ENCODE data around the gene UNC79. TPM values are rescaled to one million over a fixed set of nuclear protein-coding genes. Genes with fewer than 3 reads are reported as not detected.

The UNC79 gene
- polyA plus RNA-seq, 3 donors, result 0.01 to 0.02 TPM; not detected in 1

- Histone ChIP-seq H3K27me3 (ENCODE audit: control insufficient read depth in 2 of 2, insufficient read depth in 2 of 2, low read length in 2 of 2) (no peaks in the 10 kb centered on the region), H3K36me3 (replicated peaks in 1 of 2; ENCODE audit: control insufficient read depth in 1 of 2, insufficient read depth in 2 of 2, low read length in 2 of 2) (no peaks in the 10 kb centered on the region), H3K4me3 (replicated peaks in 1 of 3; ENCODE audit: low read depth in 2 of 3, low read length in 3 of 3) (no peak overlapping the region), H3K79me2 (ENCODE audit: insufficient read depth, low read length) (no peaks in the 10 kb centered on the region), H4K20me1 (ENCODE audit: insufficient read depth, low read length) (no peaks in the 10 kb centered on the region), H2AFZ (ENCODE audit: insufficient read depth, low read depth, low read length, poor library complexity, severe bottlenecking) (no peak overlapping the region), H3K9me3 (replicated peaks in 1 of 2; ENCODE audit: control insufficient read depth in 1 of 2, insufficient read depth in 1 of 2, low read length in 2 of 2) (no peaks in the 10 kb centered on the region), H3K4me2 (replicated peaks; ENCODE audit: extremely low read depth, low read length, poor library complexity, severe bottlenecking) (no peak overlapping the region), H3K27ac (ENCODE audit: low read depth in 1 of 2, low read length in 2 of 2) (no peak overlapping the region), H3K9ac (ENCODE audit: insufficient read depth, low read length, poor library complexity, severe bottlenecking) (no peak overlapping the region), H3K4me1 (ENCODE audit: control insufficient read depth in 1 of 2, insufficient read depth in 2 of 2, low read length in 2 of 2) (no peaks in the 10 kb centered on the region)
- Mint-ChIP-seq H3K9me3 (peaks cover 0 to 6% (median 0%) of the 10 kb centered on the region in 7 donors), H3K36me3 (no peaks in the 10 kb centered on the region), H3K27ac (peak overlapping the region in 1 of 7 donors; percentile 2), H3K4me3 (no peak overlapping the region), H3K27me3 (ENCODE audit: low read depth in 3 of 3) (peaks cover 2 to 4% (median 3%) of the 10 kb centered on the region in 3 donors), H3K4me1 (no peaks in the 10 kb centered on the region)
- DNase-seq, result no peak
- no peak for TF ChIP-seq CTCF (IDR thresholded peaks at IDR 0.05)
- WGBS (ENCODE audit: insufficient coverage), result 95% methylated on average over 6 of the region's 19 CpGs
- intact Hi-C loops (cut with micrococcal nuclease), result no loop called here
These were observed 321.4 kb downstream of the UNC79 start for GRCh38 chr14:93751946-93752655.

DNA sequence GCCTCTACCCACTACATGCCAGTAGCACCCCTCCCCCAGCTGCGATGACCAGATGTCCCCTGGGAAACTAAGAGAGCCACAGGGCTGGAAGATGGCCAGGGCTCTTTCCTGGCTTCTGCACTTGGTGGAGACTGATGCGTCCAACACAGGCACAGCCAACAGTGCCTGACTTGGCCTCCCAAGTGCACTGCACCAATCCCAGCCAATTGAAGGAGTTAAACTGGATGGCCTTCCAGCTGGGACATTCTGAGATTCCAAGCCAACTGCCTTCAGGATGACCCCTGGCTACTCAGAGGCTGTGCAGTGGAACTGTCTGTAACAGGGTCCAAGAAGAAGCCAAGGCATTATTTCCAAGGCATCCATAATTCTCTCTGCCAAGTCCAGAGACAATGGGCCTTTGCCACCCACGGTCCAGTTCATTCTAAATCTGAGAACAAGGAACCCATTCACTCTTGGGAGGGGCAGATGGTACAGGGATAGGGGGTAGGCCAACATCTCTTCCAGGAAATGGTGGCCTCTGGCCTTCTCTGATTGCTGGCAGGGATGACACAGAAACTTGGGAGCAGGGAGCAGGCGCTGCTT lies 322.3 kb downstream of the UNC79 start:
- Histone ChIP-seq H2AFZ (ENCODE audit: insufficient read depth, low read depth, low read length, poor library complexity, severe bottlenecking) (no peak overlapping the region), H3K79me2 (ENCODE audit: insufficient read depth, low read length) (no peaks in the 10 kb centered on the region), H3K9ac (ENCODE audit: insufficient read depth, low read length, poor library complexity, severe bottlenecking) (no peak overlapping the region), H3K27me3 (ENCODE audit: control insufficient read depth in 2 of 2, insufficient read depth in 2 of 2, low read length in 2 of 2) (no peaks in the 10 kb centered on the region), H3K4me2 (replicated peaks; ENCODE audit: extremely low read depth, low read length, poor library complexity, severe bottlenecking) (no peak overlapping the region), H3K4me1 (ENCODE audit: control insufficient read depth in 1 of 2, insufficient read depth in 2 of 2, low read length in 2 of 2) (no peaks in the 10 kb centered on the region), H3K27ac (ENCODE audit: low read depth in 1 of 2, low read length in 2 of 2) (no peak overlapping the region), H3K9me3 (replicated peaks in 1 of 2; ENCODE audit: control insufficient read depth in 1 of 2, insufficient read depth in 1 of 2, low read length in 2 of 2) (no peaks in the 10 kb centered on the region), H3K4me3 (replicated peaks in 1 of 3; ENCODE audit: low read depth in 2 of 3, low read length in 3 of 3) (no peak overlapping the region), H4K20me1 (ENCODE audit: insufficient read depth, low read length) (no peaks in the 10 kb centered on the region), H3K36me3 (replicated peaks in 1 of 2; ENCODE audit: control insufficient read depth in 1 of 2, insufficient read depth in 2 of 2, low read length in 2 of 2) (no peaks in the 10 kb centered on the region)
- Mint-ChIP-seq H3K9me3 (peaks cover 0 to 6% (median 0%) of the 10 kb centered on the region in 7 donors), H3K27ac (no peak overlapping the region), H3K27me3 (ENCODE audit: low read depth in 3 of 3) (peaks cover 2 to 4% (median 3%) of the 10 kb centered on the region in 3 donors), H3K36me3 (no peaks in the 10 kb centered on the region), H3K4me1 (no peaks in the 10 kb centered on the region), H3K4me3 (no peak overlapping the region)
- intact Hi-C loops (cut with micrococcal nuclease), result no loop called here
- 96% methylated on average over 2 of the region's 4 CpGs for WGBS (ENCODE audit: insufficient coverage)
- no peak for TF ChIP-seq CTCF (IDR thresholded peaks at IDR 0.05)
- DNase-seq, result no peak

Data from CD14-positive monocyte (primary cell).